CD4-positive, alpha-beta T cell treated with Interleukin-10 for 1 hour (primary cell): Measurements from ENCODE around the gene AIP.
A peak's percentile ranks its signal among the peaks of the same experiment; 100 is the strongest.

ENCODE experiments used
- DNase-seq: peaks from one replicate; pipeline ENCODE4 v3.0.0-alpha.2; 2020

AIP gene

GRCh38 chr11:67482827-67483798 is at the start of gene AIP:
Gene AIP (plus strand): TSS chr11:67483026. CDS start chr11:67483159, 133 bp downstream.
- DNase-seq = peak; percentile 98

GRCh38 chr11:67433536-67434394 is 49.1 kb upstream of the AIP start:
- no peak for DNase-seq

GRCh38 chr11:67434395-67434881 is 48.4 kb upstream of the AIP start:
- DNase-seq = no peak

GRCh38 chr11:67435031-67435726 is 47.6 kb upstream of the AIP start:
- no peak for DNase-seq

- DNase-seq = no peak
Observed at GRCh38 chr11:67435727-67436458, 46.9 kb upstream of the AIP start.

- DNase-seq = peak; percentile 73
Observed at GRCh38 chr11:67436459-67437081, 46.3 kb upstream of the AIP start.

- DNase-seq = peak; percentile 78
Observed at GRCh38 chr11:67437082-67437808, 45.6 kb upstream of the AIP start, which contains the start of gene PTPRCAP. Gene PTPRCAP (minus strand): TSS chr11:67437682. CDS start chr11:67437619, 63 bp downstream.

GRCh38 chr11:67437809-67438157 is 45.0 kb upstream of the AIP start:
- DNase-seq = no peak

- peak; percentile 79 for DNase-seq
Observed at GRCh38 chr11:67438158-67438902, 44.5 kb upstream of the AIP start.

GRCh38 chr11:67439321-67440228 is 43.3 kb upstream of the AIP start:
- DNase-seq = no peak

GRCh38 chr11:67440229-67441097 is 42.4 kb upstream of the AIP start:
- no peak for DNase-seq

- no peak for DNase-seq
Observed at GRCh38 chr11:67441098-67441563, 41.7 kb upstream of the AIP start.

- peak; percentile 46 for DNase-seq
Observed at GRCh38 chr11:67441731-67442351, 41.0 kb upstream of the AIP start.

GRCh38 chr11:67442504-67443404 is 40.1 kb upstream of the AIP start:
- DNase-seq = no peak

GRCh38 chr11:67445515-67445914 is 37.3 kb upstream of the AIP start:
- DNase-seq = no peak

GRCh38 chr11:67448220-67448609 is 34.6 kb upstream of the AIP start:
- no peak for DNase-seq
